MM.1S (cell line): ENCODE measurements around the gene PSTPIP2.

ENCODE experiments used
- DNase-seq: peaks from one replicate; pipeline ENCODE4 v3.0.0-alpha.2; 2015
- H2AFZ ChIP-seq: fragments of 300-600 bp; sonication (generic); 2 replicates; pipeline ENCODE4 v1.6.0; 2016; ENCODE audit warnings: antibody characterized with exemption, low read length
- H3F3A ChIP-seq: fragments of 300-600 bp; sonication (generic); 2 replicates; pipeline ENCODE4 v1.6.1; 2016; ENCODE audit warnings: mild to moderate bottlenecking, antibody characterized with exemption, low read length, moderate library complexity, mixed read lengths; ENCODE audit not compliant: insufficient read depth
- H3K27ac ChIP-seq: fragments of 300-600 bp; sonication (generic); 2 replicates; pipeline ENCODE4 v1.5.1; 2016; ENCODE audit warnings: mild to moderate bottlenecking, low read length
- H3K27me3 ChIP-seq: fragments of 300-600 bp; sonication (generic); replicated peaks from 2 replicates; pipeline ENCODE4 v1.6.0; 2016; ENCODE audit warnings: low read length; ENCODE audit not compliant: insufficient read depth
- H3K36me3 ChIP-seq: fragments of 300-600 bp; sonication (generic); replicated peaks from 2 replicates; pipeline ENCODE4 v1.6.1; 2016; ENCODE audit warnings: mild to moderate bottlenecking, low read length, mixed read lengths; ENCODE audit not compliant: insufficient read depth
- H3K4me1 ChIP-seq: fragments of 300-600 bp; sonication (generic); 2 replicates; pipeline ENCODE4 v1.6.1; 2016; ENCODE audit warnings: low read length, mixed read lengths
- H3K4me2 ChIP-seq: fragments of 300-600 bp; sonication (generic); 2 replicates; pipeline ENCODE4 v1.6.0; 2016; ENCODE audit warnings: low read depth, low read length
- H3K4me3 ChIP-seq: fragments of 300-600 bp; sonication (generic); 2 replicates; pipeline ENCODE4 v1.5.1; 2016; ENCODE audit warnings: low read length, mixed read lengths
- H3K79me2 ChIP-seq: fragments of 300-600 bp; sonication (generic); 2 replicates; pipeline ENCODE4 v1.6.1; 2016; ENCODE audit warnings: mixed run types, low read length, mixed read lengths
- H3K9ac ChIP-seq: fragments of 300-600 bp; sonication (generic); 2 replicates; pipeline ENCODE4 v1.6.1; 2016; ENCODE audit warnings: low read length, mixed read lengths
- H3K9me2 ChIP-seq: fragments of 300-600 bp; sonication (generic); replicated peaks from 2 replicates; pipeline ENCODE4 v1.6.1; 2016; ENCODE audit warnings: mild to moderate bottlenecking, low read length, mixed read lengths; ENCODE audit not compliant: insufficient read depth
- H3K9me3 ChIP-seq: fragments of 300-600 bp; sonication (generic); replicated peaks from 2 replicates; pipeline ENCODE4 v1.6.1; 2016; ENCODE audit warnings: mild to moderate bottlenecking, low read length, mixed read lengths; ENCODE audit not compliant: insufficient read depth
- H4K20me1 ChIP-seq: fragments of 300-600 bp; sonication (generic); 2 replicates; pipeline ENCODE4 v1.6.1; 2016; ENCODE audit warnings: mild to moderate bottlenecking, low read length, moderate library complexity, mixed read lengths; ENCODE audit not compliant: insufficient read depth
- CTCF ChIP-seq: fragments of 300-600 bp; sonication (generic); IDR thresholded peaks from 2 replicates; pipeline ENCODE4 v1.5.1; 2016; ENCODE audit warnings: antibody characterized with exemption, low read length, mixed read lengths
- EZH2 ChIP-seq: fragments of 300-600 bp; sonication (generic); optimal IDR thresholded peaks from 2 replicates; pipeline ENCODE3; 2017; ENCODE audit warnings: low read depth, mild to moderate bottlenecking, antibody characterized with exemption, low read length, mixed read lengths
- EZH2phosphoT487 ChIP-seq: fragments of 300-600 bp; sonication (generic); IDR thresholded peaks from 2 replicates; pipeline ENCODE4 v1.6.1; 2018; ENCODE audit warnings: antibody characterized with exemption, low read length

Gene PSTPIP2

GRCh38 chr18:46054956-46055837 lies 16.9 kb downstream of the PSTPIP2 start:
- no peaks in the 10 kb centered on the region for H3K79me2 ChIP-seq
- peaks cover 13% of the 10 kb centered on the region for H3K4me1 ChIP-seq
- H3K4me3 ChIP-seq = no peak overlapping the region; the same call in 1 of the 2 replicates
- no peaks in the 10 kb centered on the region for H4K20me1 ChIP-seq
- H3K27ac ChIP-seq = peak overlapping the region; percentile 63
- H3F3A ChIP-seq = peaks cover 16% of the 10 kb centered on the region
- peak overlapping the region; percentile 9; the same call in 1 of the 2 replicates for H3K9ac ChIP-seq
- peak; percentile 23 for DNase-seq
- no peaks in the 10 kb centered on the region for H3K9me3 ChIP-seq
- peak overlapping the region; percentile 71 for H2AFZ ChIP-seq
- no peaks in the 10 kb centered on the region for H3K9me2 ChIP-seq
- H3K27me3 ChIP-seq = no peaks in the 10 kb centered on the region
- H3K36me3 ChIP-seq = no peaks in the 10 kb centered on the region
- no peak for TF ChIP-seq EZH2
- no peak for TF ChIP-seq CTCF
- TF ChIP-seq EZH2phosphoT487 = no peak
- H3K4me2 ChIP-seq = peak overlapping the region; percentile 49

- Histone ChIP-seq H3K27me3 (no peaks in the 10 kb centered on the region), H3F3A (peaks cover 16% of the 10 kb centered on the region)
- no peak for TF ChIP-seq CTCF
Observed at GRCh38 chr18:46053368-46054095, 18.5 kb downstream of the PSTPIP2 start.

GRCh38 chr18:46051731-46052461 lies 20.2 kb downstream of the PSTPIP2 start:
- no peaks in the 10 kb centered on the region for H3K36me3 ChIP-seq
- no peak overlapping the region for H3K4me3 ChIP-seq
- H2AFZ ChIP-seq = no peak overlapping the region
- H3K9ac ChIP-seq = no peak overlapping the region
- H4K20me1 ChIP-seq = no peaks in the 10 kb centered on the region
- H3K4me2 ChIP-seq = no peak overlapping the region
- H3K27me3 ChIP-seq = no peaks in the 10 kb centered on the region
- no peaks in the 10 kb centered on the region for H3K9me3 ChIP-seq
- peaks cover 16% of the 10 kb centered on the region for H3F3A ChIP-seq
- no peaks in the 10 kb centered on the region for H3K9me2 ChIP-seq
- DNase-seq = no peak
- H3K27ac ChIP-seq = no peak overlapping the region
- H3K4me1 ChIP-seq = peaks cover 16% of the 10 kb centered on the region
- TF ChIP-seq CTCF (no peak), EZH2 (no peak), EZH2phosphoT487 (no peak)
- H3K79me2 ChIP-seq = no peaks in the 10 kb centered on the region

More at GRCh38 chr18:46053368-46054095, 18.5 kb downstream of the PSTPIP2 start:
- Histone ChIP-seq H3K4me2 (no peak overlapping the region), H3K27ac (no peak overlapping the region), H3K9ac (no peak overlapping the region), H3K4me3 (no peak overlapping the region), H3K79me2 (no peaks in the 10 kb centered on the region), H3K9me2 (no peaks in the 10 kb centered on the region), H3K9me3 (no peaks in the 10 kb centered on the region), H2AFZ (no peak overlapping the region), H3K36me3 (no peaks in the 10 kb centered on the region), H4K20me1 (no peaks in the 10 kb centered on the region), H3K4me1 (peaks cover 13% of the 10 kb centered on the region)
- no peak for DNase-seq
